ENCODE data around the gene LRRC53.

LRRC53 gene

DNA sequence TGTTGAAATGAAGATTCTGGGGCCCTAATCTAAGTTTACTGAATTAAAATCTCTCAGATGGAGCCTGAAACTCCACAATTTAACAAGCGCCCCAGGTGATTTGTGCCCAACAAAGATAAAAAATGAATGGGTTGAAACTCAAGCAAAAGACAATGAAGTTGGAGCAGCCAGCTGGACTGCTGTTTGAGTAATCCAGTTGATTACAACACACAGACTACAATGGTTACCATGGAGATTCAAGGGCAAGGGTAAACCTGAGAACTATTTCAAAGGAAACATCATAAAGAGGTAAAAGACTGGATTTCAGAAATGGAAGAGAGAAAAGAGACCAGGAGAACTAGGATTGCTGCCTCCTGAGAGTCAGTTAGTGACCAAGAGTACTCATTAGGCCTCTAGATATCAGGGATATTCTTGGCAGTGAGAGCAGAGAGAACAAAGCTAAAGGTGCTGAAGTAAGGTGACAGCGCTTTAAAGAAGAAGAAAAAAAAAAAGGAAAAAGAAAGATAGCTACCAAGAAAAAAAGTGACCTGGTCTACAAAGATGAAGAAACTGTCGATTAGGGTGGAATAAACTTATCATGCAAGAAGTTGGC is 44.5 kb downstream of the LRRC53 start:
- DNase-seq (ENCODE audit: low read depth) = no peak
- no peak overlapping the region for H3K4me3 ChIP-seq (ENCODE audit: low read depth, low read length)
- TF ChIP-seq, protein P1, sequence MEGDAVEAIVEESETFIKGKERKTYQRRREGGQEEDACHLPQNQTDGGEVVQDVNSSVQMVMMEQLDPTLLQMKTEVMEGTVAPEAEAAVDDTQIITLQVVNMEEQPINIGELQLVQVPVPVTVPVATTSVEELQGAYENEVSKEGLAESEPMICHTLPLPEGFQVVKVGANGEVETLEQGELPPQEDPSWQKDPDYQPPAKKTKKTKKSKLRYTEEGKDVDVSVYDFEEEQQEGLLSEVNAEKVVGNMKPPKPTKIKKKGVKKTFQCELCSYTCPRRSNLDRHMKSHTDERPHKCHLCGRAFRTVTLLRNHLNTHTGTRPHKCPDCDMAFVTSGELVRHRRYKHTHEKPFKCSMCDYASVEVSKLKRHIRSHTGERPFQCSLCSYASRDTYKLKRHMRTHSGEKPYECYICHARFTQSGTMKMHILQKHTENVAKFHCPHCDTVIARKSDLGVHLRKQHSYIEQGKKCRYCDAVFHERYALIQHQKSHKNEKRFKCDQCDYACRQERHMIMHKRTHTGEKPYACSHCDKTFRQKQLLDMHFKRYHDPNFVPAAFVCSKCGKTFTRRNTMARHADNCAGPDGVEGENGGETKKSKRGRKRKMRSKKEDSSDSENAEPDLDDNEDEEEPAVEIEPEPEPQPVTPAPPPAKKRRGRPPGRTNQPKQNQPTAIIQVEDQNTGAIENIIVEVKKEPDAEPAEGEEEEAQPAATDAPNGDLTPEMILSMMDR (IDR thresholded peaks at IDR 0.05; ENCODE audit: low read depth, low read length, missing control alignments) = no peak

GRCh38 chr1:74465193-74465681 is 47.2 kb downstream of the LRRC53 start:
- DNase-seq (ENCODE audit: low read depth) = no peak
- no peak overlapping the region for H3K4me3 ChIP-seq (ENCODE audit: low read depth, low read length)
- TF ChIP-seq, protein P1 (IDR thresholded peaks at IDR 0.05; ENCODE audit: low read depth, low read length, missing control alignments) = no peak

- no peak overlapping the region for H3K4me3 ChIP-seq (ENCODE audit: low read depth, low read length)
- no peak for DNase-seq (ENCODE audit: low read depth)
Observed at GRCh38 chr1:74464037-74464436, 48.4 kb downstream of the LRRC53 start.

DNA sequence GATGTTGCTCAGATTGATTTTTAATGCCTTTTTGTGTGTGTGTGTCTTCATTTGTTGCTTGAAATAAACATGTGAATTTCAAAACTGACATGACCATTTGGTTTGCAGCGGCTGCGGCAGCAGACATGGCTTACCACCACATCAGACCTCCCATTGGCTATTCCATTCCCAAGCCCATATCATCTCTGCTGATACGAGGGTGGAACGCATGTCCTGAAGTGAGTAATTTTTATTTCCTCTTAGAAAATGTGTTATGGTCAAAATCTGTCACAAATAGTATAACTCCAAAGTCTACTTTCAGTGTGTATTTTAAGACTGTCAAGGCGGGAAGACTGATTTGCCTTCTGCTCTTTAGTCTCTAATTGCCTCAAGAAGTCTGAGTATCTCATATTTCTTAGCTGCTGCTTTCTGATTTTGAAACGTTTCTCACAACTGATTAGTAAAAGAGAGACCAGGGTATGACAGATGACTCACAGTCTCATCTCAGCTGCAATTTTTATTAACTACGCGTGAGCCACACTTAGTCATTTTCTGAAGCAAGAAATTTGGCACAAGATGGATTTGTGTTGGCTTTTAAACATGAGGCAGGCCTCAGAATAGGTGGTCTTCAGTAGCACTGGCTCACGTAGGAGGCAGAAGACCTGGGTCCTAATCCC is 49.0 kb downstream of the LRRC53 start:
- TF ChIP-seq, protein P1 (IDR thresholded peaks at IDR 0.05; ENCODE audit: low read depth, low read length, missing control alignments) = no peak
- no peak for DNase-seq (ENCODE audit: low read depth)
- H3K4me3 ChIP-seq (ENCODE audit: low read depth, low read length) = no peak overlapping the region

More at GRCh38 chr1:74464037-74464436, 48.4 kb downstream of the LRRC53 start:
- TF ChIP-seq, protein P1 (IDR thresholded peaks at IDR 0.05; ENCODE audit: low read depth, low read length, missing control alignments) = no peak

GRCh38 chr1:74457253-74457652 is 55.2 kb downstream of the LRRC53 start:
- TF ChIP-seq, protein P1 (IDR thresholded peaks at IDR 0.05; ENCODE audit: low read depth, low read length, missing control alignments) = no peak
- H3K4me3 ChIP-seq (ENCODE audit: low read depth, low read length) = no peak overlapping the region
- no peak for DNase-seq (ENCODE audit: low read depth)

DNA sequence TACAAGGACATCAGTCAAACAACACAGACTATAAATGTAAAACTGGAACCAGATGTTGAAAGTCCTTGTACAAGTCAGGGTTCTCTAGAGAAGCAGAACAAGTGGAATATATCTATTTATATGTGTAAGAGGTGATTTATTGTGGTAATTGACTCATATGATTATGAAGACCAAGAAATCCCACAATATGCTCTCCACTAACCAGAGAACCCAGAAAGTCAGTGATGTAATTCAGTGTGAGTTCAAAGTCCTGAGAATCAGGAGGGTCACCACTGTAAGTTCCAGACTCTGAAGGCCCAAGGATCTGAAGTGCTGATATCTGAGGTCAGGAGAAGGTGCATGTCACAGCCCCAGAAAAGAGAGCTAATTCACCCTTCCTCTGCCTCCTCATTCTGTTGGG is 57.0 kb downstream of the LRRC53 start:
- no peak overlapping the region for H3K4me3 ChIP-seq (ENCODE audit: low read depth, low read length)
- TF ChIP-seq, protein P1 (IDR thresholded peaks at IDR 0.05; ENCODE audit: low read depth, low read length, missing control alignments) = no peak
- no peak for DNase-seq (ENCODE audit: low read depth)
